Panc1 (cell line): ENCODE data around the gene DLG3. TPM values are rescaled to one million over a fixed set of nuclear protein-coding genes. Genes with fewer than 3 reads are reported as not detected.

Experiments
- ATAC-seq: fragments of 200-7000 bp; cut with Tn5 transposase; 2 replicates; pipeline ENCODE4 v1.9.1; 2020; ENCODE audit warnings: mild to moderate bottlenecking, moderate library complexity
- BruUV-seq: library from RNA; stranded (reverse); fragments of 400-500 nt; replicated peaks from 2 replicates; lab custom pipeline; 2021; lab: Mats Ljungman, UMichigan
- CTCF ChIA-PET: fragments of 300-600 bp; sonication (Branson Sonifier 250); formaldehyde crosslinking; loops from one replicate; lab custom pipeline; 2022; ENCODE audit warnings: antibody characterized with exemption; lab: Charles Lee
- POLR2A ChIA-PET: fragments of 300-600 bp; sonication (Branson Sonifier 250); formaldehyde crosslinking; loops from one replicate; lab custom pipeline; 2022; ENCODE audit warnings: antibody characterized with exemption; lab: Charles Lee
- DNase-seq: peaks from one replicate; pipeline ENCODE4 v3.0.0-alpha.2; 2010; ENCODE audit warnings: low read depth, low spot score
- H3K27ac ChIP-seq: 2 replicates; pipeline ENCODE4 v1.5.1; 2011; ENCODE audit warnings: mild to moderate bottlenecking, low read length, inconsistent platforms
- H3K27me3 ChIP-seq: fragments of 200-500 bp; sonication (Bioruptor generic); 2 replicates; pipeline ENCODE4 v1.6.0; 2014; ENCODE audit warnings: low read length, inconsistent platforms; ENCODE audit not compliant: control insufficient read depth, insufficient read depth
- H3K36me3 ChIP-seq: fragments of 200-500 bp; sonication (Bioruptor generic); 2 replicates; pipeline ENCODE4 v1.5.1; 2014; ENCODE audit warnings: inconsistent platforms, mild to moderate bottlenecking, low read length, moderate library complexity; ENCODE audit not compliant: control insufficient read depth, insufficient read depth
- H3K4me1 ChIP-seq: 2 replicates; pipeline ENCODE4 v1.5.1; 2011; ENCODE audit warnings: inconsistent platforms, mild to moderate bottlenecking, low read length, moderate library complexity; ENCODE audit not compliant: control insufficient read depth, insufficient read depth
- H3K4me3 ChIP-seq, 2 experiments: 2 replicates each; pipeline ENCODE4 v1.5.1; 2011 to 2012; ENCODE audit warnings: low read depth in 2 of 2, low read length in 2 of 2, mild to moderate bottlenecking in 2 of 2, inconsistent platforms in 1 of 2, moderate library complexity in 1 of 2
- H3K9me3 ChIP-seq: fragments of 200-500 bp; sonication (Bioruptor generic); 2 replicates; pipeline ENCODE4 v1.5.1; 2014; ENCODE audit warnings: low read depth, mild to moderate bottlenecking, inconsistent platforms, low read length, moderate library complexity; ENCODE audit not compliant: control insufficient read depth, insufficient read depth
- POLR2AphosphoS5 ChIP-seq: IDR thresholded peaks from 2 replicates; pipeline ENCODE4 v1.6.1; 2012; ENCODE audit warnings: mild to moderate bottlenecking, low read depth, low read length, moderate library complexity
- REST ChIP-seq, 2 experiments: IDR thresholded peaks; 2 replicates each; pipeline ENCODE4 v1.6.1; 2011 to 2012; ENCODE audit warnings: low read depth in 2 of 2, control low read depth in 1 of 2, low read length in 1 of 2, mild to moderate bottlenecking in 1 of 2, moderate library complexity in 1 of 2; ENCODE audit not compliant: insufficient read depth in 1 of 2
- SIN3A ChIP-seq: IDR thresholded peaks from 2 replicates; pipeline ENCODE4 v1.6.1; 2012; ENCODE audit warnings: low read depth, mild to moderate bottlenecking, low read length, moderate library complexity, borderline replicate concordance; ENCODE audit not compliant: insufficient read depth
- TCF7L2 ChIP-seq: IDR thresholded peaks from 2 replicates; pipeline ENCODE4 v1.6.1; 2011; ENCODE audit warnings: mild to moderate bottlenecking, low read depth, low read length, inconsistent platforms
- in situ Hi-C: cut with HindIII; loops from 2 replicates; pipeline ENCODE4 v1.10.0; 2016; ENCODE audit warnings: low sequenced_read_pairs, low pct_unique_long_range_greater_than_20kb
- intact Hi-C: fragments of 100-400 bp; cut with micrococcal nuclease; formaldehyde crosslinking; loops from one replicate; pipeline ENCODE4 v1.10.0; 2022; ENCODE audit not compliant: unreplicated experiment
- total RNA-seq: library from RNA; stranded (reverse); gene quantifications from one replicate; pipeline ENCODE4 v1.2.1, GENCODE V29; 2021; ENCODE audit not compliant: unreplicated experiment
- TF ChIP-seq, protein P1 (sequence below): fragments of 450-650 bp; IDR thresholded peaks from 2 replicates; pipeline ENCODE4 v1.5.1; 2017; ENCODE audit warnings: mild to moderate bottlenecking

DLG3 gene
- total RNA-seq, 1 experiment from 2014 or later, result 3.0 TPM

GRCh38 chrX:70480660-70481018 lies 36.0 kb downstream of the DLG3 start:
- DNase-seq, result no peak
- Histone ChIP-seq H3K27me3 (no peaks in the 10 kb centered on the region), H3K27ac (no peak overlapping the region), H3K4me3 (no peak overlapping the region), H3K9me3 (no peaks in the 10 kb centered on the region), H3K36me3 (no peaks in the 10 kb centered on the region), H3K4me1 (peaks cover 3% of the 10 kb centered on the region; the same call in 1 of the 2 replicates)
- ChIA-PET CTCF (no interaction called here), POLR2A (no interaction called here)
- ATAC-seq, result no peak
- TF ChIP-seq REST (IDR thresholded peaks at IDR 0.05; ENCODE audit: insufficient read depth in 1 of 2, low read depth in 2 of 2, low read length in 1 of 2) (no peak), POLR2AphosphoS5 (no peak), SIN3A (no peak), TCF7L2 (no peak)
- TF ChIP-seq, protein P1, sequence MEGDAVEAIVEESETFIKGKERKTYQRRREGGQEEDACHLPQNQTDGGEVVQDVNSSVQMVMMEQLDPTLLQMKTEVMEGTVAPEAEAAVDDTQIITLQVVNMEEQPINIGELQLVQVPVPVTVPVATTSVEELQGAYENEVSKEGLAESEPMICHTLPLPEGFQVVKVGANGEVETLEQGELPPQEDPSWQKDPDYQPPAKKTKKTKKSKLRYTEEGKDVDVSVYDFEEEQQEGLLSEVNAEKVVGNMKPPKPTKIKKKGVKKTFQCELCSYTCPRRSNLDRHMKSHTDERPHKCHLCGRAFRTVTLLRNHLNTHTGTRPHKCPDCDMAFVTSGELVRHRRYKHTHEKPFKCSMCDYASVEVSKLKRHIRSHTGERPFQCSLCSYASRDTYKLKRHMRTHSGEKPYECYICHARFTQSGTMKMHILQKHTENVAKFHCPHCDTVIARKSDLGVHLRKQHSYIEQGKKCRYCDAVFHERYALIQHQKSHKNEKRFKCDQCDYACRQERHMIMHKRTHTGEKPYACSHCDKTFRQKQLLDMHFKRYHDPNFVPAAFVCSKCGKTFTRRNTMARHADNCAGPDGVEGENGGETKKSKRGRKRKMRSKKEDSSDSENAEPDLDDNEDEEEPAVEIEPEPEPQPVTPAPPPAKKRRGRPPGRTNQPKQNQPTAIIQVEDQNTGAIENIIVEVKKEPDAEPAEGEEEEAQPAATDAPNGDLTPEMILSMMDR, result no peak
- no TSS peak for BruUV-seq
- intact Hi-C loops, result no loop called here
- in situ Hi-C loops, result no loop called here

DNA sequence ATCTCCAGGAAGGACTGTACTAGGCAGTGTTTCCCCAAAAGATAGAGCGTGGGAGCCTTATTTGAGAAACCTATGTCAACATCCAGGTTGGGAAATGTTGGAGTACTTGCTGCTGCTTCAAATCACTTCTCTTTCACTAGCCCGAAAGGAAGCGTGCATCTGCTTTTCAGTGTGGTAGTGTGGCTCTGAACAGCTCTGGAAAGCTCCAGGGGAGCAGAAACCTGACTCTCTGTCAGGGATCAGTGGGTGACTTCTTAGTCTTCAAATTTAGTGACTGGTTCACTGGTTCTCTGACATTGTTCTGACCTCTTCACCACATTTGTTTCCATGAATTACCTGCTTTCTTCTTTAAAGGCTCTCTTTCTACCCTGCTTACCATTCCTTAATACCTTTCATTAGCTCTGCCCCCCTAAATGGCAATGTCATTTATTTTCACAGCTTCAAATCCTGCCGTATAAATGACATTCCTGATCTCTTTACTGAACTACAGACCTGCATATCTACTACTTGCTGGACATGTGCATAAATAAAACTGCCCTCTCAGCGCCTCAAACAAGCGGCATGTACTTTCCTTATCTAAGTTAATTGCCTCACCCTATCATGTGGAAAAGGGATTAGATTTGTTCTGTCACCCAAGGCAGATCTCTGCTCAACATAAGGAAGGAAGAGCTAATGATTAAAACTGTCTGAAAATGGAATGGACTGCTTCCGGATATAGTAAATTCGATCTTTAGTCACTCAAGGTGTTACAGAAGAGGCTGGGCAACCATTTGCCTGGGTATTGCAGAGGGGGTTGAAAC lies 37.0 kb downstream of the DLG3 start:
- no TSS peak for BruUV-seq
- no peak for ATAC-seq
- intact Hi-C loops, result no loop called here

More for the DNA sequence above, 37.0 kb downstream of the DLG3 start:
- TF ChIP-seq, protein P1, result no peak
- no peak for TF ChIP-seq POLR2AphosphoS5
- no peak for TF ChIP-seq SIN3A
- TF ChIP-seq TCF7L2, result no peak
- TF ChIP-seq REST (IDR thresholded peaks at IDR 0.05; ENCODE audit: insufficient read depth in 1 of 2, low read depth in 2 of 2, low read length in 1 of 2), result no peak
- no peak overlapping the region for H3K27ac ChIP-seq
- ChIA-PET CTCF (no interaction called here), POLR2A (no interaction called here)
- H3K9me3 ChIP-seq, result no peaks in the 10 kb centered on the region
- H3K4me1 ChIP-seq, result peaks cover 3% of the 10 kb centered on the region; the same call in 1 of the 2 replicates
- no peaks in the 10 kb centered on the region for H3K27me3 ChIP-seq
- H3K4me3 ChIP-seq, result no peak overlapping the region
- in situ Hi-C loops, result no loop called here
- DNase-seq, result no peak
- H3K36me3 ChIP-seq, result no peaks in the 10 kb centered on the region
